Fibroblast of pulmonary artery (primary cell): ENCODE results near the gene THEMIS.

Experiments used
- DNase-seq: peaks from one replicate; pipeline ENCODE4 v3.0.0-alpha.2; 2010; ENCODE audit warnings: low read depth
- H3K4me3 ChIP-seq: replicated peaks from 2 replicates; pipeline ENCODE4 v1.5.1; 2011; ENCODE audit warnings: low read depth, mild to moderate bottlenecking, control low read depth, low read length, moderate library complexity
- TF ChIP-seq, protein P1 (sequence below): IDR thresholded peaks from 2 replicates; pipeline ENCODE4 v1.5.1; 2011; ENCODE audit warnings: mild to moderate bottlenecking, control low read depth, low read length, inconsistent platforms; ENCODE audit errors: missing control alignments

The THEMIS gene

DNA sequence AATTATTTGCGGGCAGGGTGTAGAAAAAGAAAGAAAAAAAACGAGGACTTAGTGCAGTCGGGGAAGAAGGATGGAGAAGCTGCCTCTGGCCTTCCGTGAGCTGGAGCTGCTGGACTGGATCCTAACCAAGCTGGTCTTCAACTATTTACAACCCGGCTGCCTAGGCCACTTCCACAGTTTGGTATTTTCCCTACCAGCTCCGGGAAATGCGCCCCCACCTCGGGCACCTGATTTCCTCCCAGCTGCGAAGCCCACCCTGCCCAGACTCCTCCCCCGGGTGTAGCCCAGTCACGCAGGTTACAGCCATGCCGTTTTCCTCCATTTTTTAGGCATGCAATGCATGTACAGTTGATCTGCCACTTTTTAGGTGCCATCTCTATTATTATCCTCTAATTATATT, 21.2 kb downstream of the THEMIS start:
- H3K4me3 ChIP-seq, result no peak overlapping the region
- peak; percentile 14 for DNase-seq
- TF ChIP-seq, protein P1, sequence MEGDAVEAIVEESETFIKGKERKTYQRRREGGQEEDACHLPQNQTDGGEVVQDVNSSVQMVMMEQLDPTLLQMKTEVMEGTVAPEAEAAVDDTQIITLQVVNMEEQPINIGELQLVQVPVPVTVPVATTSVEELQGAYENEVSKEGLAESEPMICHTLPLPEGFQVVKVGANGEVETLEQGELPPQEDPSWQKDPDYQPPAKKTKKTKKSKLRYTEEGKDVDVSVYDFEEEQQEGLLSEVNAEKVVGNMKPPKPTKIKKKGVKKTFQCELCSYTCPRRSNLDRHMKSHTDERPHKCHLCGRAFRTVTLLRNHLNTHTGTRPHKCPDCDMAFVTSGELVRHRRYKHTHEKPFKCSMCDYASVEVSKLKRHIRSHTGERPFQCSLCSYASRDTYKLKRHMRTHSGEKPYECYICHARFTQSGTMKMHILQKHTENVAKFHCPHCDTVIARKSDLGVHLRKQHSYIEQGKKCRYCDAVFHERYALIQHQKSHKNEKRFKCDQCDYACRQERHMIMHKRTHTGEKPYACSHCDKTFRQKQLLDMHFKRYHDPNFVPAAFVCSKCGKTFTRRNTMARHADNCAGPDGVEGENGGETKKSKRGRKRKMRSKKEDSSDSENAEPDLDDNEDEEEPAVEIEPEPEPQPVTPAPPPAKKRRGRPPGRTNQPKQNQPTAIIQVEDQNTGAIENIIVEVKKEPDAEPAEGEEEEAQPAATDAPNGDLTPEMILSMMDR, result no peak

DNA sequence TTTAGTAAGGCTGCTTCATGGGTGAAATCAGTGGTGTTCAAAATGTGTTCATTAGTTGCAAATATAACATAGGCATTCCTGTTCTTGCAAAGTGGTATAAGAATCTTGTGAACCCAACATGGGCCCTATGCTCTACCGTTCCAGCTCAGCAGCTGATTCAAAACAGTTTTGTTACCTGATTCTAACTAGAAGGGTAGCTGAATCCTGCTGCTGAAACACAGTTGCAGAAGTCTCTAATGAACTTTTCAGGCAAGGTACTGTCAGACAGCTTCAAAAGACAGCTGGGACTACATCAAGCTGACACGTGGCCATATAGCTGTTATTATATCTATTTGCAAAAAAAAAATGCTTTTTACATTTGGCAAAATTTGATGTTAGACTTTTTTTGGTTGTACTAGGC, 22.7 kb downstream of the THEMIS start:
- no peak for DNase-seq
- H3K4me3 ChIP-seq, result no peak overlapping the region
- TF ChIP-seq, protein P1, result no peak

DNA sequence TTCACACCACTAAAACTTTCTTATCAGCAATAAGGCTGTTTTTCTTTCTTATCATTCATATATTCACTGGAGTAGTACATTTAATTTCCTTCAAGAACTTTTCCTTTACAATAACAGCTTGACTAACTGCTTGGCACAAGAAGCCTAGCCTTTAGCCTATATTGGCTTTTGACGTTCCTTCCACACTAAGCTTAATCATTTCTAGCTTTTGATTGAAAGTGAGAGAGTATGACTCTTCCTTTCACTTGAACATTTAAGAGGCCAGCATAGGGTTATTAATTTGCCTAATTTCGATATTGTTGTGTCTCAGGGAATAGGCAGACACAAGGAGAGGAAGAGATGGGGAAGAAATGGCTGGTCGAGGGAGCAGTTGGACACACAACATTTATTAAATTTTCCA, 23.6 kb downstream of the THEMIS start:
- TF ChIP-seq, protein P1, result no peak
- no peak overlapping the region for H3K4me3 ChIP-seq
- no peak for DNase-seq

DNA sequence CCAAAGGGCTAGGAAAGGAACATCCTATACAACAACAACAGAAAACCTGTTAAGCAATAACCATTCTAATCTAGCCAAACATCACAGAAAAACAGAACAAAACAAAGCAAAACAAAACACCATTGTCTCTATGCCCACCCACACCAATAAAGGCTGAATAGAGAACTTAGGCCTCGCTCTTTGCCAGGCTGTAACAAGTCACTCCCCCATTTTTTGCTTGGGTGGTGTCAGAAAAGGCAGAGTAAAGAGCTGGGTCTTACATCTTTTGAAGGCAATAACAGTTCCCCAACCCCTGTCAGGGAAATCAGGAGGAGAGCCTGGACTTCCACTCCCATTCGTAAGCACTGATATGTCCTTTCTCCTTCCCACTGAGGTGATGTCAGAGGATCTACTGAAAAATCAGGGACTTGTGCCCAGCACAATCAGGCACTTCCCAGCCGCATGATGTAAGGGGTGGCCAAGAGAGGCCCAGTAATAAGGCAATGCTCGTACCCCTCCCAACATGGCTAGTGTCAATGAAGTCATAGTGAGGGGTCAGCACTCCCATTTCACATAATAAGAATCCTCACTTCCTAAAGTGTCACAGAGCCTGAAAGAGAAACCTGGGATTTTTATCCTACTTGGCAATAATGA, 31.0 kb downstream of the THEMIS start:
- TF ChIP-seq, protein P1, result no peak
- peak; percentile 48 for DNase-seq
- no peak overlapping the region for H3K4me3 ChIP-seq

DNA sequence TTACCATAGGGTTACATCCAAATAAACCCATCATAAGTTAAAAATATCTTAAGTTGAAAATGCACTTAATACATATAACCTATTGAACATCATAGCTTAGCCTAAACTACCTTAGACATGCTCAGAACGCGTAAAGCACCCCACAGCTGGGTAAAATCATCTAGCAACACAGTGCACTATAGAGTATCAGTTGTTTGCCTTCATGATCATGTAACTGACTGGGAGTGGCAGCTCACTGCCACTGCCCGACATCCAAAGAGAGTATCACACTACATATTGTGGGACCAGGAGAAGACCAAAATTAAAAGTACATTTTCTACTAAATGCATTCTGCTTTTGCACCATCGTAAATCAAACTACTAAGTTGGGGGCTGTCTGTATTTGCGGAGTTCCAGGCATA, 31.7 kb downstream of the THEMIS start:
- no peak for DNase-seq
- no peak overlapping the region for H3K4me3 ChIP-seq
- TF ChIP-seq, protein P1, result no peak

DNA sequence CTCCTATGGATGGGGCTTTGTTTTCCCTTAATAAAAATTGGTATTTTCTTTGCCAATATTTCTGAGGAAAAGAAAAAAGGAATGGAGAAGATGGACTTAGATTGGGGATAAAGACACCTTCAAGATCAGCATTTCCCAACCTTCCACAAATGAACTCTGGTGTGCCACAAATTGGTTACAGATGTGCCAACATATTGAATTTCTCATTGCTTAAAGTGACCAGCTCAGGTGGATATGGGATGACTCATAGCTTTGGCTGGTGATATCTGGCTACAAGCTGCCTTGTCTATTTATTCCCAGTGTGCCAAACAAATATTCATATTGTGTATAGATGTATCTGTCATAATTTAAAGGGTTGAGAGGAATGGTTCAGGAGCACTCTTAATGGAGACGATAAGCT, 32.5 kb downstream of the THEMIS start:
- no peak overlapping the region for H3K4me3 ChIP-seq
- no peak for DNase-seq
- TF ChIP-seq, protein P1, result no peak

DNA sequence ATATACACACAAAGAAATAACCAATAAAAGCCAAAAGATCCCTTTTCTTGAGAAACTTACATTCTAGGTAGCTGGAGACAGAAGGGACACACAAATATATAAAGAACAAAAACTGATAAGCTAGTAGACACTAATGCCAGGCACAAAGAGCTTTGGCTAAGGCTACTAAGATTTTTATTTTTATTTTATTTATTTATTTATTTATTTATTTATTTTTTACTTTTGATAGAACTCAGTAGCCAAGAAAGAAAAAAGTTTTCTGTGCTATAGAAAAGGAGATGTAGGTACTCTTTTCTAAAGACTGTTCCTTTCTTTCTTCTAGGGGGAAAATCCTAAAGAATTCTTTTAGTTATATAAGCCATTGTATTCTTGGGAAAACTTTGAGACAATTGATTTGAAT, 34.1 kb downstream of the THEMIS start:
- TF ChIP-seq, protein P1, result no peak
- no peak for DNase-seq
- H3K4me3 ChIP-seq, result no peak overlapping the region
